ENCODE data around the gene RASSF4.
A peak's percentile ranks its signal among the peaks of the same experiment; 100 is the strongest.

The RASSF4 gene

GRCh38 chr10:44965104-44965503 lies 5.5 kb downstream of the RASSF4 start:
- DNase-seq = no peak

DNA sequence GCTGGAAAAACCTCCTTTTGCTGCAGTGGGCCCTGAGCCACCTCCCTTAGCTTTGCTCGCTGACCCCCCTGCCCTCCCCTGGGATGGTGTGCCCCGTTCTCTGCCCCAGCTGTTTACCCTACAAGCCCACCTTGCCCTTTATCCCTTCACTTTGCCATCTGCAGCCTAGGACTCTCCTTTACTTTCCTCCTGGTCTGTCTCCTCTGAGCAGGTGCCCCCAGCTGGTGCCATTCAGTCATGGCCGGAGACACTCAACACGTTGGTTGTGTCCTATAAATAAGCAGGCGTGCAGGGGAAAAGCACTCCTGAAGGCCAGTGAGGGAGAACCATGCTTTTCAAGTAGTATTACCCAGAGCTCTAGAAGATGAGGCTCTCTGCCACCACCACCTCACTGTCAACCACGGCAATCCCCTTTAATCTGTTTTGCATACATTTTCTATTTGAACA lies 6.1 kb downstream of the RASSF4 start:
- DNase-seq = no peak

DNA sequence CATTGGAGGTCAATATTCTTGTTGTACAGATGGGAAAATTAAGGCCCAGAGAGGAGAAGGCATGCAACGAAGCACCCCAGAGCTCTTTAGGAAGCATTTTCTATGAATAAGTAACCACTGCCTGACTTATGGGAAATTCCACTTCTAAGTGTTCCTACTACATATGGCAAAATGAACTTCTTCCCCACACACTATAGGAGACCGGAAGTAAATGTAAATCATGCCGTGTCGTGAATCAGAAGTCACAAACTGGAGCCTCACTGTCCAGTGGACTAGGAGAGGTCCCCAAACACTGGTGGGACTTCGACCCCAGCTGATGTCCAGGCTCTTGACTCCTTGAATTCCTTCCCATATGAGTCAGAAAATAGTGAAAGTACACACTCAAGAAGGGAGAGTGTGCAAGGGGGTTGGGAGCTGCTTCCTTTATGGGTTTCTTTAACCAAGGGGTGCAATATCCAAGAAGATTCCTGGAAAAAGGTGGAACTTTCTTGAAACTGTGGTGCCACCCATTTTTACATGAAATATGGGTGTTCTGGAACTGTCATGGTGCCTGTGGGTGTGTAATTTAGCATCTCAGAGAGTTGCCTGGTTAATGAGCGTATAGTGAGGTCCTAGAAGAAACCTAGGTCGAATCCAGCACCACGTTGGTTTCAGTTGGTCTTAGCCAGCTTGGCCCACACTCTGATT lies 6.7 kb downstream of the RASSF4 start:
- DNase-seq = no peak

- DNase-seq = no peak
Measured at GRCh38 chr10:44966816-44967509, 7.4 kb downstream of the RASSF4 start.

- no peak for DNase-seq
Measured at GRCh38 chr10:44967616-44968015, 8.0 kb downstream of the RASSF4 start.

GRCh38 chr10:44968091-44968490 lies 8.5 kb downstream of the RASSF4 start:
- DNase-seq = no peak

DNA sequence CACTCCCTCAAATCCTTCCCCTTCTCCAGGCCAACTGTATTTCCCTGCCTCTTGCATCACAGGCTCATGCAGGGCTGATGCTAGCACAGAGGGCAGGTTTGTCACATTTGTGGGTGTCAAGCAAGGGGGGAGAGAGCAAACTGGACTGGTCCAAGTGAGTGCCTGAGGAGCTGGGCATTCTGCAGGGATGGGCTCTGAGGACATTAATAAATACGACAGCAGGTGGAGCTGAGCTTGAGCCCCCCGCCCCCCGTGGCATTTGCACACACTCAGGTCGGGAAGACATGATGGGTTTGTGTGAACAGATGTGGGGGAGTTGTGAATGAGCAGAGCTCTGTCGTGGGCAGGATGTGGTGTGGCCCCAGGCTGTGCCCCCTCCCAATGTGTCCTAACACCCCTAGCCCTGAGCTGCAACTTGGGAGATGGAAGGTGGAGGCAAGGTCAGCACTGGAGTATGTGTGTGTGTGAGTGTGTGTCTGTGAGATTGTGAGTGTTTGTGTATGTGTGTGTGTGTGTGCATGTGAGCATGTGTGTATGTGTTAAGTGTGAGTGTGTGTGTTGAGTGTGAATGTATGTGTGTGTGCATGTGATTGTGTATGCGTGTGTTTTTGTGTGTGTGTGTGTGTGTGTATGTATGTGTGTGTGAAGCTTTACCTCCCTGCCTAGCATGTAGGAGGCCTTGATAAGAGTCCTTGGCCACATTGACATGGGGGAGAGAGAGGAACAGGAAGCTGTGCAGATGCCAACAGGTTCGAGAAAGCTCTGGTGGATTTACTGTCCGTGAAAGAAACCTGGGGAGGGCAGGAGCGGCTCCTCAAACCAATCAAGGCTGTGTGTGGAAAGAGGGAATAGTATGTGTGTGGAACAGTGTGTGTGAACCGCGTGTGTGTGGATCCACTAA lies 9.1 kb downstream of the RASSF4 start:
- DNase-seq = no peak

- DNase-seq = no peak
Measured at GRCh38 chr10:44969854-44970253, 10.3 kb downstream of the RASSF4 start.

- DNase-seq = no peak
Measured at GRCh38 chr10:44970812-44971395, 11.3 kb downstream of the RASSF4 start.

DNA sequence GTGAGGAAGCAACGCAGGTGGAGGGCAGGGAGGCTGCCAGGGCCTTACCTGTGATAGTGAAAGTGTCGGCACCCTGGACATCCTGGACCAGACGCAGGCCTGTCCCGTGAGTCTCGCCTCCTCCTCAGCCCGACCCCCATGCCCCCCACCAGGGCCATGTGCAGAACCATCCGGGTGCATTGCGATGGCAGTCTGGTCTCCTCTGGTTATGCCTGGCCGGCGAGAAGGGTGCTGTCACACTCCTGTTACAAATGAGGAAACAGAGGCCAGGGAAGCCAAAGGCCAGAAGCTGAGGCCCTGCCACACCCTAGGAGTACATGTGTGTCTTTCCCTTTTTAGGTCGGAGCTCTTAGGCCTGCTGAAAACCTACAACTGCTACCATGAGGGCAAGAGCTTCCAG lies 11.8 kb downstream of the RASSF4 start:
- DNase-seq = no peak

GRCh38 chr10:44971935-44972757 lies 12.5 kb downstream of the RASSF4 start:
- DNase-seq = no peak

DNA sequence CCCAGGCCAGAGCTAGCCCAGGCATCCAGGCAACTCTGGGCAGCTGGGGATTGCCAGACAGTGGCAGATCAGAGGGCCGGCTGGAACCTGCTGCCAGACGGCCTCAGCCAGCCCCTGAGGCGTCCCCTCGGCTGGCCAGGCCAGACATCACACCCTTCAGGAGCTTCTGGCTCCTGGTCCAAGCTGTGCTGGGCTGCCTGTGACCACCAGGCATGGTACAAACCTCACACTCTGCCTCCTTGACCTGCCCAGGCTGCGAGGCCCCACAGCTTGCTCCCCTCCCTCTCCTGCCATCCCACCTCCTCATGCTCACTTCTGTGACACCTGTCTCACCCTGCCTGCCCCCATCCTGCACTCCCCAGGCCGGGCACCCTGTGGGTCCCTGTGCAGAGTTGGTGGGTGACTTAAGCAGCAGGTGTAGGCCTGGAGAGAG lies 13.3 kb downstream of the RASSF4 start:
- DNase-seq = no peak

DNA sequence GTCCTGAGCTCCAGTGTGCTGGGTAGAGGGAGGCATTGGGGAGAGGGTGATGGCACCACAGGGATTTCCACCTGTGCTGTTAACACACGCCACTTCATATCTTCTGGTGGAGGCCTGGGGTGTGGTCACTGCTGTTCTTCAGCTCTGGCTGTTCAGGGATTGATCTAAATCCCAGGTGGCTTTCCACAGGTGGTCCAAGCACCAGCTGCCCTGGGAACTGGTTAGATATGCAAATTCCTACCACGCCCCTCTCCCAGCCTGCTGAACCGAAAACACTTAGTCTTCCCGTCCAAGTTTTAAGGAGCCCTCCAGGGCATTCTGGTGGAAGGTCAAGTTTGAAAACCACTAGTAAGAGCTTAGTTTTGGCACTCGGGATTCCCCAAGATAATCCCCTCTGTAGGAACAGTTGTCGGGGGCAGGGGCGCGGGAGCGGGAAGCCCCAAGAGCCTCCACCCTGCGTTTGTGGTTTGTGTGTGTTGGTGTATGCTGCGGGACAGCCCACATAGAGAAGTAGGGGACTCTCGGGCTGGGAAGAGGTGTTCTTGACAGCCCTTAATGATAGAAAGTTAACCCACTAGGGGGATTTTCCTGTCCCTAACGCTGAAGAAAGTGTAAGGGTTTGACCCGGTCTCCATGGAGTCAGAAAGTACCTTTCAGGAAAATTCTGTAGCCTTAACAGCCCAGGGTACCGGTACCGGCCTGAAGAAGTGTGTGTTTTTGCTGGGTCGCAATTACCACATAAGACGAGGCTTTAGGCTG lies 13.9 kb downstream of the RASSF4 start:
- DNase-seq = no peak

GRCh38 chr10:44974082-44974627 lies 14.6 kb downstream of the RASSF4 start:
- DNase-seq = no peak

DNA sequence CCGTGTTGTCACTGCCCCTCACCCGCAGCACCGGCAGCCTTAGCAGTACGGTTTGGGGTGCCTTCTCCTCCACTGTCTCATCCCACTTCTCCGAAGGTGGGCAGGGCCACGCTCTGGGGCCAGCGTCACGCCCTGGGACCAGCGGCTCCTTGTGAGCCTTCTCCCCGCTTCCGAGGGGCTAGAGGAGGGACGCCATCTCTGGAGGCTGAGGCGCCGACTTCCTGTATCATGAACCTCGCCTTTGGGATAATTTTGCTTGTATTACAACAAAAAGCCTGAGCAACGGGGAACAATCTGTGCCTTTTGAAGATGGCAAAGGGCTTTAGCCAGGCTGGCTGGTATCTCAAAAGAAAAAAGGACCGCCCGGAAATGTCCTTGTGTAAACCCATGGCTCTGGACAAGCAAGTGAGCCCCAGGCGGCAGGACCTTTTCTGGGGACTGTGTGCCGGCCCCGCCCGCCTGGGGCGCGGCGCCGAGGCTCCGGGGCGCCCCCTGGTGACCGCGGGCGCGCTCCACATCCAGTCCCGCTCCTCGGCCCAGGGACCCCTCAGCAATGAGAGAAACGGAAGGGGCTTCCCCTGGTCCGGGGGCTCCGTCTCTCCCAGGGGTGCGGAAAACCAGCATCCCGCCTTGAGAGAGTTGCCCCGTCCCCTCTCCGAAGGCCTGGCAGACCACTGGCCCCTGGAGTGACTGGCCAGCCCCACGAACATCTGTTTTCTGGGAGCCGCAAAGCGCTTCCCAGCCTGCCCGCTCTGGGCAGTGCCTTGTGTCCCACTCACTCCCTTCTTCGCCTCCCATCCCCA lies 15.2 kb downstream of the RASSF4 start:
- peak; percentile 65 for DNase-seq

GRCh38 chr10:44975431-44976331 lies 16.1 kb downstream of the RASSF4 start:
- DNase-seq = no peak

- DNase-seq = no peak
Measured at GRCh38 chr10:44976352-44977198, 17.0 kb downstream of the RASSF4 start.

All from activated naive CD4-positive, alpha-beta T cell treated with anti-CD3 and anti-CD28 coated beads, Interleukin-2, amount 50 U/mL, for 16 hours (primary cell).